K562 (cell line): ENCODE data around the gene ARHGAP30. TPM values are rescaled to one million over a fixed set of nuclear protein-coding genes. Genes with fewer than 3 reads are reported as not detected.
A peak's percentile ranks its signal among the peaks of the same experiment; 100 is the strongest.

ENCODE experiments used
- CREM ChIP-seq: IDR thresholded peaks from 2 replicates; pipeline ENCODE4 v1.6.1; 2014; ENCODE audit warnings: antibody characterized with exemption, low read depth
- FOXM1 ChIP-seq, 2 experiments: fragments of 450-650 bp in 1 of 2; sonication (generic) in 1 of 2; formaldehyde crosslinking in 1 of 2; IDR thresholded peaks; 2 replicates each; pipeline versions ENCODE4 v1.6.1 to v1.9.0; 2017 to 2022; ENCODE audit warnings: low read depth in 2 of 2, mild to moderate bottlenecking in 2 of 2, missing genetic modification reagents in 1 of 2, moderate library complexity in 1 of 2
- KDM1A ChIP-seq, 2 experiments: fragments of 450-650 bp; IDR thresholded peaks; 2 replicates each; pipeline ENCODE4 v1.6.1; 2016; ENCODE audit warnings: mild to moderate bottlenecking in 2 of 2
- KLF16 ChIP-seq: IDR thresholded peaks from 2 replicates; pipeline ENCODE4 v1.6.1; 2016; ENCODE audit warnings: antibody characterized with exemption
- MBD2 ChIP-seq: sonication (generic); IDR thresholded peaks from 2 replicates; pipeline ENCODE4 v1.6.1; 2016; ENCODE audit warnings: low read depth, borderline replicate concordance
- NFE2 ChIP-seq: IDR thresholded peaks from 2 replicates; pipeline ENCODE4 v1.6.1; 2014; ENCODE audit warnings: antibody characterized with exemption, low read depth
- NFIC ChIP-seq: fragments of 450-650 bp; IDR thresholded peaks from 2 replicates; pipeline ENCODE4 v1.6.1; 2017; ENCODE audit warnings: mild to moderate bottlenecking, inconsistent platforms
- RCOR1 ChIP-seq, 2 experiments: IDR thresholded peaks; 2 replicates each; pipeline ENCODE4 v1.6.1; 2012; ENCODE audit warnings: low read depth in 2 of 2, low read length in 2 of 2, borderline replicate concordance in 1 of 2, improper control_type of control experiment in 1 of 2
- SMARCE1 ChIP-seq: fragments of 450-650 bp; IDR thresholded peaks from 2 replicates; pipeline ENCODE4 v1.7.1; 2016; ENCODE audit warnings: mild to moderate bottlenecking
- TEAD4 ChIP-seq, 2 experiments: sonication (generic) in 1 of 2; formaldehyde crosslinking in 1 of 2; IDR thresholded peaks; 2 replicates each; pipeline versions ENCODE4 v1.6.1 to v1.8.0; 2012 to 2022; ENCODE audit warnings: borderline replicate concordance in 1 of 2, inconsistent platforms in 1 of 2, low read length in 1 of 2, mild to moderate bottlenecking in 1 of 2, missing genetic modification reagents in 1 of 2
- ZEB2 ChIP-seq: fragments of 450-650 bp; IDR thresholded peaks from 2 replicates; pipeline ENCODE4 v1.6.1; 2016
- ZNF384 ChIP-seq: IDR thresholded peaks from 2 replicates; pipeline ENCODE4 v1.6.1; 2012; ENCODE audit warnings: low read depth, low read length, improper control_type of control experiment
- polyA plus RNA-seq, 8 experiments: library from polyadenylated mRNA; depleted of rRNA in 4 of 8; stranded (reverse) in 5 of 8; unstranded in 3 of 8; fragments of >200 nt; fragmentation: Nextera tagmentation in 2 of 8; fragmentation: Illumina TruSeq in 1 of 8; extraction: Ambion mirVana in 2 of 8; extraction: Trizol in 1 of 8; gene quantifications; 2 replicates each; pipeline versions ENCODE4 v1.2.1 to v1.2.3, GENCODE V29; 2011 to 2014; ENCODE audit warnings: inconsistent platforms in 1 of 8, missing spikeins in 1 of 8
- total RNA-seq, 7 experiments: library from RNA; depleted of rRNA in 6 of 7; stranded (reverse); fragments of >200 nt in 6 of 7; fragmentation: Illumina TruSeq in 2 of 7; extraction: Trizol in 2 of 7; gene quantifications; 2 replicates each; pipeline versions ENCODE4 v1.2.1 to v1.2.3, GENCODE V29; 2011 to 2021; ENCODE audit warnings: low replicate concordance in 1 of 7
- TF ChIP-seq, protein P1 (sequence below), 2 experiments: fragments of 450-650 bp in 1 of 2; sonication (generic) in 1 of 2; formaldehyde crosslinking in 1 of 2; IDR thresholded peaks in 1 of 2; conservative IDR thresholded peaks in 1 of 2; 2 replicates each; pipeline versions ENCODE4 v1.6.1 to v1.8.1; 2016 to 2023; ENCODE audit warnings: mild to moderate bottlenecking in 2 of 2, moderate library complexity in 2 of 2, inconsistent platforms in 1 of 2, missing genetic modification reagents in 1 of 2
- TF ChIP-seq, protein P2 (sequence below): fragments of 450-650 bp; formaldehyde crosslinking; IDR thresholded peaks from 2 replicates; pipeline ENCODE4 v1.4.0; 2020; ENCODE audit warnings: mild to moderate bottlenecking, moderate library complexity
- TF ChIP-seq, protein P3 (sequence below): sonication (generic); formaldehyde crosslinking; IDR thresholded peaks from 2 replicates; pipeline ENCODE4 v1.8.0; 2022; ENCODE audit warnings: mild to moderate bottlenecking, missing genetic modification reagents, borderline replicate concordance
- TF ChIP-seq, protein P4 (sequence below): fragments of 450-650 bp; formaldehyde crosslinking; conservative IDR thresholded peaks from 2 replicates; pipeline ENCODE4 v1.4.0; 2022; ENCODE audit warnings: mild to moderate bottlenecking, missing genetic modification characterization
- TF ChIP-seq, protein P5 (sequence below), 2 experiments: IDR thresholded peaks; 2 replicates each; pipeline ENCODE4 v1.6.1; 2012; ENCODE audit warnings: improper control_type of control experiment in 2 of 2, low read depth in 2 of 2, low read length in 2 of 2, borderline replicate concordance in 1 of 2

Gene ARHGAP30
- total and polyA plus RNA-seq, 9 of the 15 experiments (the other 6 are each of a cell fraction or from before 2014, with no cell fraction given), result 0.01 to 0.73 (median 0.12) TPM

DNA sequence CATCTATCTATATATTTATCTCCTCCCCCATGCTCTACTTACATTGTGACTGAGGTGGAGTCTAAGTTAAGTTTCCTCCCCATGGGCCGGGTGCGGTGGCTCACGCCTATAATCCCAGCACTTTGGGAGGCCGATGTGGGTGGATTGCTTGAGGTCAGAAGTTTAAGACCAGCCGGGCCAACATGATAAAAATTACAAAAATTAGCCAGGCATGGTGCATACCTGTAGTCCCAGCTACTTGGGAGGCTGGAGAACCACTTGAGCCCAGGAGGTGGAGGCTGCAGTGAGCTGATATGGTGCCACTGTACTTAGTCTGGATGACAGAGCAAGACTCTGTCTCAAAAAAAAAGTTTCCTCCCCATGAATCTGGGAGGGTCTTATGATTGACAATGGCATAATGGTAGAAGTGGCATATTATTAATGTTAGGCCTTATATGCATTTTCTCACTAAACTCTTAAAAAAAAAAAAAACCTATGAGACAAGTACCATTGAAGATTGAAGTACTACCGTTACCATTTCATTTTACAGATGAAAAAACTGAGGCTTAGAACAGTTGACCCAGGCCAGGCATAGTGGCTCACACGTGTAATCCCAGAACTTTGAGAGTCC lies 60.0 kb downstream of the ARHGAP30 start (continued):
- TF ChIP-seq, protein P1, sequence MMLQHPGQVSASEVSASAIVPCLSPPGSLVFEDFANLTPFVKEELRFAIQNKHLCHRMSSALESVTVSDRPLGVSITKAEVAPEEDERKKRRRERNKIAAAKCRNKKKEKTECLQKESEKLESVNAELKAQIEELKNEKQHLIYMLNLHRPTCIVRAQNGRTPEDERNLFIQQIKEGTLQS (IDR thresholded peaks at IDR 0.05), result no peak
- TF ChIP-seq, protein P1 (CRISPR knock-in tag; conservative IDR thresholded peaks at IDR 0.05), result 0 out of 2 replicates have a peak, but pooled peaks have one; percentile 41
- TF ChIP-seq MBD2 (0 out of 2 replicates have a peak, but pooled peaks have one; percentile 24), TEAD4 (IDR thresholded peaks at IDR 0.05; ENCODE audit: low read length) (peak; percentile 91), TEAD4 (CRISPR knock-in tag; IDR thresholded peaks at IDR 0.05; ENCODE audit: borderline replicate concordance) (no peak), ZNF384 (peak; percentile 86), KLF16 (peak; percentile 83), NFE2 (peak; percentile 84), SMARCE1 (peak; percentile 82; the same call in 1 of the 2 replicates), ZEB2 (peak; percentile 71; the same call in 1 of the 2 replicates), RCOR1 (IDR thresholded peaks at IDR 0.05; ENCODE audit: borderline replicate concordance in 1 of 2, low read depth in 2 of 2, low read length in 2 of 2) (peak; percentile 19 to 64; a peak in 2 of 4 replicates), NFIC (peak; percentile 84), KDM1A (IDR thresholded peaks at IDR 0.05) (peak; percentile 92 to 94), FOXM1 (IDR thresholded peaks at IDR 0.05; ENCODE audit: low read depth) (peak; percentile 71; the same call in 1 of the 2 replicates), FOXM1 (CRISPR knock-in tag; IDR thresholded peaks at IDR 0.05; ENCODE audit: low read depth) (no peak), CREM (peak; percentile 47)
- TF ChIP-seq, protein P2, sequence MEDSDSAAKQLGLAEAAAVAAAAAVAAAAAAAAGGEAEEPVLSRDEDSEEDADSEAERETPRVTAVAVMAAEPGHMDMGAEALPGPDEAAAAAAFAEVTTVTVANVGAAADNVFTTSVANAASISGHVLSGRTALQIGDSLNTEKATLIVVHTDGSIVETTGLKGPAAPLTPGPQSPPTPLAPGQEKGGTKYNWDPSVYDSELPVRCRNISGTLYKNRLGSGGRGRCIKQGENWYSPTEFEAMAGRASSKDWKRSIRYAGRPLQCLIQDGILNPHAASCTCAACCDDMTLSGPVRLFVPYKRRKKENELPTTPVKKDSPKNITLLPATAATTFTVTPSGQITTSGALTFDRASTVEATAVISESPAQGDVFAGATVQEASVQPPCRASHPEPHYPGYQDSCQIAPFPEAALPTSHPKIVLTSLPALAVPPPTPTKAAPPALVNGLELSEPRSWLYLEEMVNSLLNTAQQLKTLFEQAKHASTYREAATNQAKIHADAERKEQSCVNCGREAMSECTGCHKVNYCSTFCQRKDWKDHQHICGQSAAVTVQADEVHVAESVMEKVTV (CRISPR knock-in tag), result no peak
- TF ChIP-seq, protein P3, sequence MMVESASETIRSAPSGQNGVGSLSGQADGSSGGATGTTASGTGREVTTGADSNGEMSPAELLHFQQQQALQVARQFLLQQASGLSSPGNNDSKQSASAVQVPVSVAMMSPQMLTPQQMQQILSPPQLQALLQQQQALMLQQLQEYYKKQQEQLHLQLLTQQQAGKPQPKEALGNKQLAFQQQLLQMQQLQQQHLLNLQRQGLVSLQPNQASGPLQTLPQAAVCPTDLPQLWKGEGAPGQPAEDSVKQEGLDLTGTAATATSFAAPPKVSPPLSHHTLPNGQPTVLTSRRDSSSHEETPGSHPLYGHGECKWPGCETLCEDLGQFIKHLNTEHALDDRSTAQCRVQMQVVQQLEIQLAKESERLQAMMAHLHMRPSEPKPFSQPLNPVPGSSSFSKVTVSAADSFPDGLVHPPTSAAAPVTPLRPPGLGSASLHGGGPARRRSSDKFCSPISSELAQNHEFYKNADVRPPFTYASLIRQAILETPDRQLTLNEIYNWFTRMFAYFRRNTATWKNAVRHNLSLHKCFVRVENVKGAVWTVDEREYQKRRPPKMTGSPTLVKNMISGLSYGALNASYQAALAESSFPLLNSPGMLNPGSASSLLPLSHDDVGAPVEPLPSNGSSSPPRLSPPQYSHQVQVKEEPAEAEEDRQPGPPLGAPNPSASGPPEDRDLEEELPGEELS (CRISPR knock-in tag), result no peak
- TF ChIP-seq, protein P4, sequence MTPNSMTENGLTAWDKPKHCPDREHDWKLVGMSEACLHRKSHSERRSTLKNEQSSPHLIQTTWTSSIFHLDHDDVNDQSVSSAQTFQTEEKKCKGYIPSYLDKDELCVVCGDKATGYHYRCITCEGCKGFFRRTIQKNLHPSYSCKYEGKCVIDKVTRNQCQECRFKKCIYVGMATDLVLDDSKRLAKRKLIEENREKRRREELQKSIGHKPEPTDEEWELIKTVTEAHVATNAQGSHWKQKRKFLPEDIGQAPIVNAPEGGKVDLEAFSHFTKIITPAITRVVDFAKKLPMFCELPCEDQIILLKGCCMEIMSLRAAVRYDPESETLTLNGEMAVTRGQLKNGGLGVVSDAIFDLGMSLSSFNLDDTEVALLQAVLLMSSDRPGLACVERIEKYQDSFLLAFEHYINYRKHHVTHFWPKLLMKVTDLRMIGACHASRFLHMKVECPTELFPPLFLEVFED (CRISPR knock-in tag), result no peak
- TF ChIP-seq, protein P5, sequence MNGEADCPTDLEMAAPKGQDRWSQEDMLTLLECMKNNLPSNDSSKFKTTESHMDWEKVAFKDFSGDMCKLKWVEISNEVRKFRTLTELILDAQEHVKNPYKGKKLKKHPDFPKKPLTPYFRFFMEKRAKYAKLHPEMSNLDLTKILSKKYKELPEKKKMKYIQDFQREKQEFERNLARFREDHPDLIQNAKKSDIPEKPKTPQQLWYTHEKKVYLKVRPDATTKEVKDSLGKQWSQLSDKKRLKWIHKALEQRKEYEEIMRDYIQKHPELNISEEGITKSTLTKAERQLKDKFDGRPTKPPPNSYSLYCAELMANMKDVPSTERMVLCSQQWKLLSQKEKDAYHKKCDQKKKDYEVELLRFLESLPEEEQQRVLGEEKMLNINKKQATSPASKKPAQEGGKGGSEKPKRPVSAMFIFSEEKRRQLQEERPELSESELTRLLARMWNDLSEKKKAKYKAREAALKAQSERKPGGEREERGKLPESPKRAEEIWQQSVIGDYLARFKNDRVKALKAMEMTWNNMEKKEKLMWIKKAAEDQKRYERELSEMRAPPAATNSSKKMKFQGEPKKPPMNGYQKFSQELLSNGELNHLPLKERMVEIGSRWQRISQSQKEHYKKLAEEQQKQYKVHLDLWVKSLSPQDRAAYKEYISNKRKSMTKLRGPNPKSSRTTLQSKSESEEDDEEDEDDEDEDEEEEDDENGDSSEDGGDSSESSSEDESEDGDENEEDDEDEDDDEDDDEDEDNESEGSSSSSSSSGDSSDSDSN (IDR thresholded peaks at IDR 0.05; ENCODE audit: borderline replicate concordance in 1 of 2, low read depth in 2 of 2, low read length in 2 of 2), result 0 out of 4 replicates have a peak, but pooled peaks of 1 of the 2 experiments have one; percentile 64
